ENCODE results near the gene PRCP.
A peak's percentile ranks its signal among the peaks of the same experiment; 100 is the strongest.
"Not testable (repeated sequence)": the region's sequence is repeated elsewhere in the genome, so short reads cannot be mapped to it uniquely, and the experiment has no call there.

The PRCP gene

DNA sequence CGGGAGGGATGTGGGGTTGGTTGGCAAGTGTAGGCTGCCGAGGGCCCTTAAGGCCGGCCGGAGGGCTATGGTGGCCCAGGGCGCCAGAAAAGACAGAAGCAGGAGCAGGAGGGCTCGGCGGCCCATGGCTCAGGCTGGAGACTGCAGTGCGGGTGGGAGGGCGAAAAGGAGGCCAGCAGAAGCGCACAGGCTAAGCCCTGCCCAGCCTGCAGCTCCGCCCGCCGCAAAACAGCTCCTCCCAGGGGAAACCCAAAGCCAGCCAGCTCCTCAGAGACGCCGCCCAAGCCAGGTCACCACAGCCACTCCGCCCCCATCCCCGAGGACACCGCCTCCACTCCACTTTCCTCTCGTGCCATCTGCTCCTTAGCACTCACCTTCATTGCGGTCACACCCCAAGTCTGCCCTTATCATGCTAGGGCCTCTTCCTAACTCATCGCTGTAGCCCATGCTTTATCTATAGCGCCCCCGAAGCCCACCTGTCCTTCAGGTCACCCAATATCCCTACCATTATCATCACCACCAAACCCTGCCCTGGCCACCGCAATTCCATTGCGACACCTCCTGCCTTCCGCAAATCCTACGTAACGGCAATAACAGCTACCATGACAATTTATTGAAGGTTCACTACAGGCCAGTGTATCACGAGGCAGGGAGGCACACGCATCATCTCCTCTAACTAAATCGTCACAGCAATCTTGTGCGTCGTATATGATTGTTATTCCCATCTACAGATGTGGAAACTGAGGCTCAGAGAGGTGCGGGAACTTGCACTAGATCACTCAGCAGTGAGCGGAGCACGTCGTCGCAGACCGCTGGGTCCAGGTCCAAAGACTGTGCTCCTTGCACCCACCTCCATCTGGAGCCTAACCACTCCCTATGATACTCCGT lies at the start of gene PRCP:
Gene PRCP (minus strand): TSS at position 154 of the 888 bp plus-strand sequence. CDS start 28 bp downstream, at position 126.
- peak; percentile 92 for DNase-seq

DNA sequence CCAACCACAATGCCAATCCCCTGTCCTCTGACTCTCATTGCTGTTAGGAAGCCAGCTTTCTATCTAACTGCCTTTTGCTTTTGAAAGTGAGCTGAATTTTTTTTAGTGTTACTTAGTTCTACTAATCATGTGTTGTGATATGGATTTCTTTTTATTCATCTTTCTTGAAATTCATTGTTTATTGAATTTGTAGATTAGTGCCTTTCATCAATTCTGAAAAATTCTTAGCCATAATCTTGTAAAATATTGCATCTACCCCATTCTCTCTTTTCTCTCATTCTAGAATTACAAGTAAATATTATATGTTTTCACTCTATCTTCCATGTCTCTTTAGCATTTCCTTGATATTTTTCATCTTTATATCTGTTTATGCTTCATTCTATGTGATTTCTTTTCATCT lies 49.1 kb upstream of the PRCP start:
- DNase-seq, result no peak

DNA sequence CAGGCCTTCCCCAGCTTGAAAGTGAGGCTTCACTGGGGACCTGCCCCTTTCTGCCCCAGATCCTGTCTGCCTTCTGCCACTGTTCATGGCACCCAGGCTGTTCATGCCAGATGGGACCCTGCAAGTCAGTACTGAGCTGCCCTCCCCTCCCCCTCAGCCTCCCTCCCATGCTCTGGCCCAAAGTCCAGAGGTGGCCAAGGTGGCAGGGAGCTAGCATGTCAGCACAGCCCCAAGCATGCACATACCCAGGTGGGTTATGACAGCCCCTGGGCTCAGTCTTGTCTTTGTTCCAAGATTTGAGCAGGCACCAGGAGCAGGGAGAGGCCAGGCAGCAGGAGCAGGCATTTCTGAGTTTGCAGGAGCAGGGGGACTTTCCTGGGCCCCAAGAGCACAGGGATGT lies 45.5 kb upstream of the PRCP start:
- no peak for DNase-seq

DNA sequence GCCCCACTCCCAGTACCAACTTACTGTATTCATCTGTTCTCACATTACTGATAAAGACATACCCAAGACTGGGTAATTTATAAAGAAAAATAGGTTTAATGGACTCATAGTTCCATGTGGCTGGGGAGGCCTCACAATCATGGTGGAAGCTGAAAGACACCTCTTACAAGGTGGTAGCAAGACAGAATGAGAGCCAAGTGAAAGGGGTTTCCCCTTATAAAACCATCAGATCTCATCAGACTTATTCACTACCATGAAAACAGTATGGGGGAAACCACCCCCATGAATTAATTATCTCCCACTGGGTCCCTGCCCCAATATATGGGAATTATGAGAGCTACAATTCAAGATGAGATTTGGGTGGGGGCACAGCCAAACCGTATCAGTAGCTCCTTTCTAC lies 44.8 kb upstream of the PRCP start:
- DNase-seq, result not testable (repeated sequence)

DNA sequence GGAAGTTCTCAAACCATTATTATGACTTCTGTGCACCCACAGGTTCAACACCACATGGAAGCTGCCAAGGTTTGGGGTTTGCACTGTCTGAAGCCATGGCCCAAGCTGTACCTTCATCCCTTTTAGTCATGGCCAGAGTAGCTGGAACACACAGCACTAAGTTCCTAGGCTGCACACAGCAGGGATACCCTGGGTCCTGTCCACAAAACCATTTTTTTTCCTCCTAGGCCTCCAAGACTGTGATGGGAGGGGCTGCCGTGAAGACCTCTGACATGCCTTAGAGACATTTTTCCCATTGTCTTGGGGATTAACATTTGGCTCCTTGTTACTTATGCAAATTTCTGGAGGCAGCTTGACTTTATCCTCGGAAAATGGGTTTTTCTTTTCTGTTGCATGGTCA lies 44.0 kb upstream of the PRCP start:
- no peak for DNase-seq

DNA sequence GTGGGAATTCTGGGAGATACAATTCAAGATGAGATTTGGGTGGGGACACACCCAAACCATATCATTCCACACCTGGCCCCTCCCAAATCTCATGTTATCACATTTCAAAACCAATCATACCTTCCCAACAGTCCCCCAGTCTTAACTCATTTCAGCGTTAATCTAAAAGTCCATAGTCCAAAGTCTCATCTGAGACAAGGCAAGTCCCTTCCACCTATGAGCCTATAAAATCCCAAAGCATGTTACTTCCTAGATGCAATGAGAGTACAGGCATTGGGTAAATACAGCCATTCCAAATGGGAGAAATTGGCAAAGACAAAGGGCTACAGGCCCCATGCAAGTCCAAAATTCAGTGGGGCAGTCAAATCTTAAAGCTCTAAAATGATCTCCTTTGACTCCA lies 43.2 kb upstream of the PRCP start:
- not testable (repeated sequence) for DNase-seq

DNA sequence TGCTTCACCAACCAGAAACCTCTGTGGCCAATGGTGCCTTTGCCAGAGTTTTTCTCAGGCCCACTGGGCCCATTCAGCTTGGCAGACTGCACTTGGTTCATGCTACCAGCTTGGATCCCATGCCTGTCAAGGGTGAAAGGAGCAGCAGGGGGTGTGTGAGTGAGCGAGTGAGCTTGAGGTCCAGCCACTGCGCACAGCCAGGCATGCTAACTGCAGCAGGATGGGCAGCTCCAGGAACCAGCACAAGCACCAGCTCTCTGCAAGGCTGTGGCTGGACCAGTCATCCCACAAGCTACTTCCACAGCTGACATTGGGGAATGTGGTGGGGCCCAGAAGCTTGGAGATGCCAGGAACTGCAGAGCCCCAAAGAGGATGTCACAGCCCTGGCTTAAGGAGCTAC lies 42.1 kb upstream of the PRCP start:
- no peak for DNase-seq

DNA sequence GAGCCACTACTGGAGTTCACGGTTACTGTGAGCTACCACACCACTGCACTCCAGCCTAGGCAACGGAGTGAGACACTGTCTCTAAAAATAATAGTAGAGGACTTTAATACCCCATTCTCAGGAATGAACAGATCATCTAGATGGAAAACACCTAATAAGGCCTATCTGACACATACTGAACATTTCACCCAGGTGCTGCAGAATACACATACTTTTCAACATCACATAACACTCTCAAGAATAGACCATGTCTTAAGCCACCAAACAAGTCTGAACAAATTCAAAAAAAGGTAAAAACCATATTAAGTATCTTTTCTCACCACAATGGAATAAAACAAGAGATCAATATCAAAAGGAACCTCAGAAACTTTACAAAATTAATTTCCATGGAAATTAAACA lies 39.2 kb upstream of the PRCP start:
- no peak for DNase-seq

DNA sequence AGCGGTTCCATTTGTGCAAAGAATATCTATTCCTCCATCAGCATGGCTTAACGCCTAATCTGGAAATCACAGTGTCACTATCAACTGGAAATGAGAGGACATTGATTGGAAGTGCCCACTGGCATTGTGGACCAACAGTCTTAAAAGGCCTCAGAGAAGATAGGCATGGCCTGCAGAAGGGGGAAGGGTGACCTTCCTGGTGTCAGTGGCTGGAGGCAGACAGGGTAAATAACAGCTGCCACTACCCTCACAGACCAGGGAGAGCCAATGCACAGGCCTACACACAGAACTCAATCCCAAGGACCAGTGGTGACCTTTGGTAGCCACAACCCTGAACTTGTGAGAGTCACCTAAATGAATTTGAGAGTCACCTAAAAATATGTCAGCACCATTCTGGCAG lies 37.3 kb upstream of the PRCP start:
- DNase-seq, result no peak

DNA sequence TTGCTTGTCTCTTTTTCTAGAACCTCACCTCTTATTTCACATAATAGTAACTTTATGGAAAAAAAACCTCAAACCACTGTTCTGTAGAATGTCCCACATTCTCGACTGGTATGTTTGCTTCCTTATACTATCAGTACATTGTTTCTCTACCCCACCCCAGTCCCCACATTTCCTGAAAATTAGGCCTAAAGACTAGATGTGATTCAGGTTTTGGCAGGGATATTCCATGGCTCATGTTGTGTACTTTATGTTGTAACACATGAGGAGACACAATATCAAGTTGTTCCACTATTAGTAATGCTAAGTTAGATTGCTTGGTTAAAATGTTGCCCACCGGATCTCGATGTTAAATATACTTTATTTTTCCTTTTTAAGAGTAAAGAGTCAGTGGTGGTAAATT lies 36.0 kb upstream of the PRCP start:
- no peak for DNase-seq

DNA sequence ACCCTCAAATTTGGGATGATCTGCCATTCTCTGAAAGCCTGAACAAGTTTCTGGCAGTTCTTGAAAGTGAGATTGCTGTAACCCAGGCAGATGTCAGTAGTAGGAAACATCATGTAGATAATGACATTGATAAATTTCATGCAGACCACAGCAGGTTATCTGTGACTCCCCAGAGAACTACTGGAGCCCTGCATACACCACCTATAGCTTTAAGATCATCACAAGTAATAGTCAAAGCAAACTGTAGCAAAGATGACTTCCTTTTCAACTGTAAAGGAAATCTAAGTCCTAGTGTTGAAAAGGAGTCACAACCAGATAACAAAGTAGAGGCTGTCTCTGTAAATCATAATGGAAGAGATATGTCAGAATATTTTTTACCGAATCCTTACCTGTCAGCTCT lies 32.3 kb upstream of the PRCP start:
- no peak for DNase-seq

DNA sequence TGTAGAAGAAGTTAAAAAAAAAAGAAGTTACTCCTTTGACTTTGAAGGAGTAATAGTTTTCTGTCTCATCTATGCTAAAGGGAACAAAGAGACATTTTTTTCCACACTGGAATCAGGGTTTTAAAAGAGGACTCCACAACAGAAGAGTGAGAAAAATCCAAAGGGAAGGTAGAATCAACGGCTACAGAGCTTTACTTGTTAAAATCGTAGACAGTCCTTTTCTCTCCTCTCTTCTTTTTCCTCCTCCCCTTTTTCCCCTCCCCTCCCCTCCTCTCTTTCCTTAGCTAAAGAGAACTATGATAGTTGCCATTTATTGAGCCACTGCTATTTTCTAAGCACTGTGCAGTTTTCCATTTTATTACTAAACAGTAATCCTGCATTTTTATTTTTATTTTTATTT lies 30.5 kb upstream of the PRCP start:
- no peak for DNase-seq

DNA sequence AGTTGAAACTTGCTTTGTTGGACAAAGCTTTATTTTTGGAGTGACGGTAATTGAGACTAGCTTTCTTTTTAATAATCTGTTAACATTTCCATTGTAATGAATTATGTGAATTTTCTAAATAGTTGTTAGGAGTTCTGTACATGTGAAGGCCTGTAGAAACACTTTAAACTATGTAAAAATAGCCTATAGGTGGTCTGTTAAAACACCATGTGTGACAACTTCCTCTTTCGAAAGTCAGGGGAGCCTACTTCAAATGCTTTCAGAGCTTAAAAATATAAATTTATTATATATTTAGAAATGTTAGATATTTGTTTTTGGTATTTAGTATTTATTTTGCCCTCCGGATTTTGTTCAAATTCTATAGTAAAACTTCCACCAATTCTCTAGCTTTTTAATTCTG lies 30.0 kb upstream of the PRCP start:
- DNase-seq, result no peak

DNA sequence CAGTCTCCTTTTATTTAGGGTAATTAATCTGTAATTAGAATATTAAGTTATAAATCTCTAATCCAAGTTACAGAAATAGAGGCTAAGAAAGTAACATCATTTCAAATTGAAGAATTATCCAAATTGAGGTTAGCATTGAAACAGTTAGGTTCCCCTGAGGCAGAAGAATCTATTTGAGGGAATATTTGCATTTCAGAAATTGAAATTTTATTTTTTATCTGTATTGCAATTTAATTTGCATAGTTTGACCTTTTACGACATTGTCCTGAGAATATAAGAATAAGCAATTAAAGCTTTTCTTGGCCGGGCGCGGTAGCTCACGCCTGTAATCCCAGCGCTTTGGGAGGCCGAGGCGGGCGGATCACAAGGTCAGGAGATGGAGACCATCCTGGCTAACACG lies 28.9 kb upstream of the PRCP start:
- DNase-seq, result no peak

DNA sequence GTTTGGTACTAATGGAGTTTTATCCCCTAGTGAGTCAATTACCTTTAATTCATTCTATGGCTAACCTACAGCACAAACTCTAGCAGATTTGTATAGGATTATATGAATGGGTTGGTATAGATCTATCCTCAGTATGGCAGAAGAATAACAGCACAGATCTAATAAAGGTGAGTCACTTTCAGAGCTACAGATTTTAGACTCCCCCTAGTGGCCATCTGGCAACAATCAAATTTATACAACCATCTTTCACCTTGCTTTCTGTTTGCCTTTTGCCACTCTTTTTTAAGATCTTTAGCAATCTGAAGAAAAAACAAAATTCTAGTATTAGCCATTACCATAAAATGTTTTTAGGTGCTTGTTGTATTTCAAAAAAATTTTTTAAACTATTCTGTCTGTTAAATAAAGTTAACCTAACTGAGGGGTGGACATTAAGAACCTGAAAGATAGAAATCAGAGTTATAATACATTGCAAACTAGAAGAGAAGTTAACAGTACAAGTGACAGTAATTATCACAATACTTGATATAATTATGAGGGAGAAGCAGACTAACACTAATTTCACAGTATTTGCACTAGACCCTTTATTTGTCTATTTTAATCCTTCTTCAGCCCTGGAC lies 27.1 kb upstream of the PRCP start:
- DNase-seq, result peak; percentile 65

DNA sequence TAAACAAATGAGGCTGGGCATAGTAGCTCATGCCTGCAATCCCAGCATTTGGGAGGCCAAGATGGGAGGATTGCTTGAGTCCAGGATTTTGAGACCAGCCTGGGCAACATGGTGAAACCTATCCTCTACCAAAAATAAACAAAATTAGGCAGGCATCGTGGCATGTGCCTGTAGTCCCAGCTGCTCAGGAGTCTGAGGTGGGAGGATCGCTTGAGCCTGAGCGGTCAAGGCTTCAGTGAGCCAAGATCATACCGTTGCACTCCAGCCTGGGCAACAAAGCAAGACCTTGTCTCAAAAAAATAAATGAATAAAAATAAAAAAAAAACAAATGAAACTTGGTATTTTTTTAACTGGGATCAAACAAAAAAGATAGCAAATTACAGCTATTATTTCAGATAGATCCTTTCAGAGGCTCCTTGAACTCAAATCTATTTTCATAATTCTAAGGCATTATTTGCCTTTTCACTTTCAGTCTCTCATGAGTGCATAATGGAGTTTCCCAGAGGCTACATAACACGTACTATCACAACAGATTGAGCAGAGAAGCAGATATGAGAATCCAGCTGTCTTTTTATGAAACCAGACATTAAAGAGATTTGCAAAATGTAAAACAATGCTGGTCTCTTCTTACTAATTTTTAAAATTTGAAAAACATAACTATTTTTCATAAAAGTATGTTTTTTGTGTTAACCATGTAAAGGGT lies 24.4 kb upstream of the PRCP start:
- no peak for DNase-seq

DNA sequence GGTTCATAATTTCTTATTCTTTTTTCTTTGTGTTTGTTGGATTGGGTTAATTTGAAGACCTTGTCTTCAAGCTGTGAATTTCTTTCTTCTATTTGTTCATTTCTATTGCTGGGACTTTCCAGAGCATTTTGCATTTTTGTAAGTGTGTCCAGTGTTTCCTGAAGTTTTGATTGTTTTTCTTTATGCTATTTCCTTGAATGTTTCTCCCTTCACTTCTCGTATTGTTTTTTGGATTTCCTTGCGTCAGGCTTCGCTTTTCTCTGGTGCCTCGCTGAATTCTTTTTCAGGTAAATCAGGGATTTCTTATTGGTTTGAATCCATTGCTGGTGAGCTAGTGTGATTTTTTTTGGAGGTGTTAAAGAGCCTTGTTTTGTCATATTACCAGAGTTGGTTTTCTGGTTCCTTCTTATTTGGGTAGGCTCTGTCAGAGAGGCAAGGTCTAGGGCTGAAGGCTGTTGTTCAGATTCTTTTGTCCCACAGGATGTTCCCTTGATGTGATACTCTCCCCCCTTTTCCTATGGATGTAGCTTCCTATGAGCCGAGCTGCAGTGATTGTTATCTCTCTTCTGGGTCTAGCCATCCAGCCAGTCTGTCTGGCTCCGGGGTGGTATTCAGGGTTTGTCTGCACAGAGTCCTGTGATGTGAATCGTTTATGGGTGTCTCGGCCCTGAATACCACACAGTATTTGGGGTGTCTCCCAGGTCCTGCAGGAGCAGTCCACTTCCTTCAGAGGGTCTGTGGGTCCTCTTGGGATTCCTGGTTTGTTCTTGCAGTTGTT lies 22.4 kb upstream of the PRCP start:
- peak; percentile 18 for DNase-seq

DNA sequence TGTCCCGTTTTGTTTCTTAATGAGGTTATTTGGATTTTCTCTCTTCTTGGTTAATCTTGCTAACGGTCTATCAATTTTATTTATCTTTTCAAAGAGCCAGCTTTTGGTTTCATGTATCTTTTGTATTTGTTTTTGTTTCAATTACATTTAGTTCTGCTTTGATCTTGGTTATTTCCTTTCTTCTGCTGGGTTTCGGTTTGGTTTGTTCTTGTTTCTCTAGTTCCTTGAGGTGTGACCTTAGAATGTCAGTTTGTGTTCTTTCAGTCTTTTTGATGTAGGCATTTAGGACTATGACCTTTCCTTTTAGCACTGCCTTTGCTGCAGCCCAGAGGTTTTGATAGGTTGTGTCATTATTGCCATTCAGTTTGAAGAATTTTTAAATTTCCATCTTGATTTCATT lies 20.0 kb upstream of the PRCP start:
- not testable (repeated sequence) for DNase-seq

DNA sequence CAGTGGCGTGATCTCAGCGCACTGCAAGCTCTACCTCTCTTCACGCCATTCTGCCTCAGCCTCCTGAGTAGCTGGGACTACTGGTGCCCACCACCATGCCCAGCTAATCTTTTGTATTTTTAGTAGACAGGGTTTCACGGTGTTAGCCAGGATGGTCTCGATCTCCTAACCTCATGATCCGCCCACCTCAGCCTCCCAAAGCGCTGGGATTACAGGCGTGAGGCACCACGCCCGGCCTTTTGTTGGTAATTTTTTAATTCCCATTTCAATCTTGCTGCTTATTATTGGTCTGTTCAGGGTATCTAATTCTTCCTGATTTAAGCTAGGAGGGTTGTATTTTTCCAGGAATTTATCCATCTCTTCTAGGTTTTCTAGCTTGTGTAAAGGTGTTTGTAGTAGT lies 19.6 kb upstream of the PRCP start:
- DNase-seq, result not testable (repeated sequence)

DNA sequence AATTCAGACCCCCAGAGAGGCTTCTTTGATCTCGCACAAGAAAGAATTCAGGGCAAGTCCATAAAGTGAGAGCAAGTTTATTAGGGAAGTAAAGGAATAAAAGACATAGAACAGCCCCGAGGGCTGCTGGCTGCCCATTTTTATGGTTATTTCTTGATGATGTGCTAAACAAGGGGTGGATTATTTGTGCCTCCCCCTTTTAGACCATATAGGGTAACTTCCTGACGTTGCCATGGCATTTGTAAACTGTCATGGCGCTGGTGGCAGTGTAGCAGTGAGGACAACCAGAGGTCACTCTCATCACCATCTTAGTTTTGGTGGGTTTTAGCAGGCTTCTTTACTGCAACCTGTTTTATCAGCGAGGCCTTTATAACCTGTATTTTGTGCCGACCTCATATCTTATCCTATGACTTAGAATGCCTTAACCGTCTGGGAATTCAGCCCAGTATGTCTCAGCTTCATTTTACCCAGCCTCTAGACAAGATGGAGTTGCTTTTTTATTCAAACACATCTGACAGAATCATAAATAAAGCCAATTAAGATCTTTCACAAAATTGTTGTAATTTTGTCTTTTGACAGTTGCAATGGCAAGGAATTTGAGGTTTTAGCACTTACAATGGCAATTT lies 8.9 kb upstream of the PRCP start:
- DNase-seq, result no peak

DNA sequence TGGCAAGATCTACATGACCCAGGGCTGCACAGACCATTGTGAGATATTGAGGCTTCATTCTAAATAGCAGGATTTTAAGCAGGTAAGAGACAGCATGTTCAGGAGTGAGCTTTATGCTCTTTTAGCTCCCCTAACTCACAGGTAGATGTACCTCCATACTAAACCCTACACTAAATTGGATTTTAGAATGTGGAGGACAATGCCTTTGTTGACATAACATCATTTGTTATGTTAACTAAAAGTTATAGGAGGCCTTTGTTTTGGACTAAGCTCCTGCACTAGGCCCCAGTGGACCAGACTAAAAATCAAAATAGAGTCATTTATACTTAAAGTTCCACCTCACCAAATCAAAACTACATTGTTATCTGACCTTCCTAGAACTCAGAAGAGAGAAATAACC lies 8.1 kb upstream of the PRCP start:
- no peak for DNase-seq

DNA sequence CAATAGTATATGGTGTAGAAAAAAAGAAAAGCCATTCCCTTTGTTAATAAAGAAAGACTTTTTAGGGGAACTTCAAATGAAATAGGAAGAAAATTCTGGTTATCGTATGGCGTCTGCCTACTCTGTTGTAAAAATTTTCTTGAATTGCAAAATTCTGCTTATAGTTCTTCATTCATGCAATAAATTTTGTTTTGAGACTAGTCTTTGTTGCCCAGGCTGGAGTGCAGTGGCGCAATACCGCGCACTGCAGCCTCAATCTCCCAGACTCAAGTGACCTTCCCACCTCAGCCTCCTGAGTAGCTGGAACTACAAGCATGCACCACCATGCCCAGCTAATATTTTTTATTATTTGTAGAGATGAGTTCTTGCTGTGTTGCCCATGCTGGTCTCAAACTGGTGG lies 7.1 kb upstream of the PRCP start:
- no peak for DNase-seq

DNA sequence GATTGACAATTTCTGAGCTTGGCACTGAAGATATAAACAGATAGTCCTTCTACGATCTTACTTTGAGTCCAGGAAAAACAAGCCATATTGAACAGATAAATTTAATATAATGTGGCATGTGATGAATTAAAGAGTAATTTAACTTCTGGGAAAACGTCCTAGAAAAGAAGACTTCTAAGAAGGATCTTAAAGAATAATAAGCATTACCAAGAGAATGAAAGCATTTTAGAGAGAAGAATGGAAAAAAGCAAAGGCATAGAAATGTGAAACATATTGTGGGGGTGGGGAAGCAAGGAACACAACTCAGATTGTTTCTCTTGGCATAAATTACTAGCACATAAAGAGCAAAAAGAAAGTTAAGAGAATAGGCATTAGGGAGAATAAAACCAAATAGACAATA lies 6.7 kb upstream of the PRCP start:
- DNase-seq, result no peak
